ENCODE results near the gene TMIGD3.

GRCh38 chr1:111551623-111552411, 48.4 kb upstream of the TMIGD3 start:
- TF ChIP-seq CTCF (IDR thresholded peaks at IDR 0.05) (no peak), POLR2AphosphoS5 (IDR thresholded peaks at IDR 0.05) (no peak)

Data from gastroesophageal sphincter (tissue), 3 donors.